Colonic mucosa (tissue), 4 donors: ENCODE results near the gene CEP19. TPM values are rescaled to one million over a fixed set of nuclear protein-coding genes. Genes with fewer than 3 reads are reported as not detected.
"Not testable (repeated sequence)": the region's sequence is repeated elsewhere in the genome, so short reads cannot be mapped to it uniquely, and the experiment has no call there.

ENCODE experiments used
- DNase-seq: peaks from one replicate; pipeline ENCODE4 v3.0.0-alpha.2; 2020
- H3K27ac ChIP-seq: fragments of 200-600 bp; one replicate; pipeline ENCODE4 v1.8.0; 2021
- H3K27me3 ChIP-seq: fragments of 200-600 bp; one replicate; pipeline ENCODE4 v1.8.0; 2021
- H3K36me3 ChIP-seq: fragments of 200-600 bp; one replicate; pipeline ENCODE4 v1.8.0; 2021
- H3K4me1 ChIP-seq: fragments of 200-600 bp; one replicate; pipeline ENCODE4 v1.8.0; 2021; ENCODE audit warnings: mild to moderate bottlenecking
- H3K4me3 ChIP-seq: fragments of 200-600 bp; one replicate; pipeline ENCODE4 v1.8.0; 2021
- H3K9ac ChIP-seq, 2 donors: one replicate each; pipeline ENCODE4 v1.7.0; 2013; ENCODE audit warnings: control low read depth in 2 of 2, low read depth in 2 of 2, low read length in 2 of 2
- H3K9me3 ChIP-seq: fragments of 200-600 bp; one replicate; pipeline ENCODE4 v1.8.0; 2021
- intact Hi-C: fragments of 100-400 bp; cut with DNase I; formaldehyde crosslinking; loops from one replicate; pipeline ENCODE4 v1.14.1; 2022
- total RNA-seq, 2 donors: library from RNA; stranded (reverse); fragmentation: NEBNext Ultra II Directional in 1 of 2; extraction: Animal tissue kit (Norgen Biotek cat#: 25700) in 1 of 2; gene quantifications; one replicate each; pipeline ENCODE4 v1.2.1, GENCODE V29; 2021
- TF ChIP-seq, protein P1 (sequence below): fragments of 200-600 bp; IDR thresholded peaks from one replicate; pipeline ENCODE4 v1.8.0; 2022; ENCODE audit warnings: antibody characterized with exemption, mild to moderate bottlenecking
- donor health status: healthy.
- donor health status: DM: no; HTN: no; CAD: no.
- donor health status: DM: no; HTN: no; CAD: no.

Gene CEP19
- total RNA-seq, 2 donors from 2014 or later = 0.56 to 0.89 TPM

DNA sequence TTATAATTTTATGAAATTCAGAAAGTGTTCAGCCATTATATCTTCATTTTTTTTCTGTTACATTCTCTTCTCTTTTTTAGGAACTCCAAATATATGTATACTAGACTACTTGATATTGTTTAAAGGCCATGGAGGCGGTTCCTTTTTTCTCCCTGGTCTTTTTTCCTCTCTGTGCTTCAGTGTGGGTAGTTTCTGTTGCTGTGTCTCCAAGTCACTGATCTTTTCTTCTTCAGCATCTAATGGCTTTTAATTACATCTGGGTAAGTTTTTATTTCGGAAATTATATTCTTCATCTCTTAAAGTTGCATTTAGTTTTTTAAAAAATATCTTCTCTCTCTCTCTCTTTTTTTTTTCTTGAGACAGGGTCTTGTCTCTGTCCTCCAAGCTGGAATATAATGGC, 9.0 kb upstream of the CEP19 start:
- H3K4me1 ChIP-seq = peaks cover under 1% of the 10 kb centered on the region
- no peak overlapping the region for H3K27ac ChIP-seq
- no peak for DNase-seq
- TF ChIP-seq, protein P1, sequence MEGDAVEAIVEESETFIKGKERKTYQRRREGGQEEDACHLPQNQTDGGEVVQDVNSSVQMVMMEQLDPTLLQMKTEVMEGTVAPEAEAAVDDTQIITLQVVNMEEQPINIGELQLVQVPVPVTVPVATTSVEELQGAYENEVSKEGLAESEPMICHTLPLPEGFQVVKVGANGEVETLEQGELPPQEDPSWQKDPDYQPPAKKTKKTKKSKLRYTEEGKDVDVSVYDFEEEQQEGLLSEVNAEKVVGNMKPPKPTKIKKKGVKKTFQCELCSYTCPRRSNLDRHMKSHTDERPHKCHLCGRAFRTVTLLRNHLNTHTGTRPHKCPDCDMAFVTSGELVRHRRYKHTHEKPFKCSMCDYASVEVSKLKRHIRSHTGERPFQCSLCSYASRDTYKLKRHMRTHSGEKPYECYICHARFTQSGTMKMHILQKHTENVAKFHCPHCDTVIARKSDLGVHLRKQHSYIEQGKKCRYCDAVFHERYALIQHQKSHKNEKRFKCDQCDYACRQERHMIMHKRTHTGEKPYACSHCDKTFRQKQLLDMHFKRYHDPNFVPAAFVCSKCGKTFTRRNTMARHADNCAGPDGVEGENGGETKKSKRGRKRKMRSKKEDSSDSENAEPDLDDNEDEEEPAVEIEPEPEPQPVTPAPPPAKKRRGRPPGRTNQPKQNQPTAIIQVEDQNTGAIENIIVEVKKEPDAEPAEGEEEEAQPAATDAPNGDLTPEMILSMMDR = no peak
- intact Hi-C loops = no loop called here
- H3K27me3 ChIP-seq = no peaks in the 10 kb centered on the region
- no peak overlapping the region for H3K9ac ChIP-seq
- no peaks in the 10 kb centered on the region for H3K9me3 ChIP-seq
- H3K4me3 ChIP-seq = no peak overlapping the region
- H3K36me3 ChIP-seq = no peaks in the 10 kb centered on the region

DNA sequence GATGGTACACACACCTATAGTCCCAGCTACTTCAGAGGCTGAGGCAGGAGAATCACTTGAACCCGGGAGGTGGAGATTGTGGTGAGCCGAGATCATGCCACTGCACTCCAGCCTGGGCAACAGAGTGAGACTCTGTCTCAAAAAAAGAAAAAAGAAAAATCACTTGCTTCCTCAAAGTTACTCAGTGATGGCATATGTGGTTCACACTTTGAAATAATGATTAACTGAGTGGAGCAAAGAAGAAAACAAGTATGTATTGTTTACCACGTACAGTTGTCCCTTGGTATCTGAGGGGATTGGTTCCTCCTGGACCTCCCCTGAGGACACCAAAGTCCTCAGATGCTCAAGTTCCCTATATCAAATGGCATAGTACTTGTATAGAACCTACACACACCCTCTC, 5.1 kb upstream of the CEP19 start:
- DNase-seq, H3K27me3 ChIP-seq, intact Hi-C loops, H3K9me3 ChIP-seq, H3K4me1 ChIP-seq, H3K27ac ChIP-seq, H3K36me3 ChIP-seq, H3K9ac ChIP-seq, H3K4me3 ChIP-seq: not testable (repeated sequence)

DNA sequence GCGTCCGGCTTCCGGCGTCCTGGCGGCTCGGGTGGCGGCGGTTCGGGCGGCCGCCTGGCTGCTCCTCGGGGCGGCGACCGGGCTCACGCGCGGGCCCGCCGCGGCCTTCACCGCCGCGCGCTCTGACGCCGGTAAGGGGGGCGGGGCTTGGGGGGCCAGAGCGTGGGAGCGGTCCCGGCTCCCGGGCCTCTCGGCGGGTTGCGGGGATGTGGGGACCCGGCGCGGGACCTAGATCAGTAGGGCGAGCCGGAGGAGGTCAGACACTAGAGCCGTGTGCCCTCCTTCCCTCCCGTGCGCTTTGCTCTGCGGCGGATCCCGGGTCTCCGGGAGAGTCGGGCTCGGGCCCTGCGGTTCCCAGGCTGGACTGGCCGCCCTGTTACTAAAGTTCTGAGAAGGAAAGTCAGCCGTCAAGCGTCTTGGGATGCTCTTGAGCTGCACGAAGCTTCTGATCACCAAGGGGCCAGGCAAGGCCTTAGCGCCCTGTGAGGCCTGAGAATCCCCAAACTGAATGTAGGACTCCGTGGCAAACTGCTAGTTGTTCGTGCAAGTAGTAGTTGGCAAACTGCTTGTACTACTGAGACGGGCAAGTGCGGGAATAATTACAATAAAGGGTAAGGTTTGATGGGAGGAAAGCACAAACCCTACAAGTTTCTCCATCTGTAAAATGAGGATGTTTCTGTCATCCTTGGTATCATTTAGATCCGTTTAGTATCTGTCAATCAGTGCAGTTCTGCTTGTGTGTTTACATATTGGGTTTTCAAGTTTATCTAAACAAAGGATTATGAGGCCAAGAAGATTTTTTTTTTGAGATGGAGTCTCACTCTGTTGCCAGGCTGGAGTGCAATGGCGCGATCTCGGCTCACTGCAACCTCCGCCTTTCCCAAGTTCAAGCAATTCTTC, 714 bp upstream of the CEP19 start:
- intact Hi-C loops = no loop called here
- Histone ChIP-seq H3K9ac (peak overlapping the region; percentile 80 to 91), H3K4me1 (peaks cover 3% of the 10 kb centered on the region), H3K36me3 (no peaks in the 10 kb centered on the region), H3K4me3 (peak overlapping the region; percentile 77), H3K9me3 (no peaks in the 10 kb centered on the region), H3K27me3 (no peaks in the 10 kb centered on the region), H3K27ac (peak overlapping the region; percentile 89)
- DNase-seq = peak; percentile 70
- TF ChIP-seq, protein P1 = no peak

DNA sequence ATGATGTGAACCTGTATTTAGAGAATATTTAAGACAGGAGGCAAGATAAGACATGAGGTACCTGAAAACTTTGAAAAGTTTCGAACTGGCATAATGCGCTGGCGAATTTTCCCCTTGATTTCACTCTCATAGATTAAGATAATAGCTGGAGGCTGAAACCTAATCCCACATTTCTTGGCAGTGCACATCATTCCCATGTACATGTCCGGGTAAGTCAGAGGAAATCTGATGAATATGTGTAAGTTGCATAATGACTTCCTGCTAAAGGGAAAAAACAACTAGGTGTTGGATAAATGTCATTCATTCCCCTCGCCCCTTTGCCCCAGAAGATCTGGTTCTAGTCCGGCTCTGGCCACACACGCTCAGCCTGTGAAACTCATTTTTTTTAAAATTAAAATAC, 3.6 kb downstream of the CEP19 start:
- Histone ChIP-seq H3K4me3 (no peak overlapping the region), H3K9me3 (no peaks in the 10 kb centered on the region), H3K9ac (no peak overlapping the region), H3K36me3 (no peaks in the 10 kb centered on the region), H3K27ac (no peak overlapping the region), H3K4me1 (peaks cover 2% of the 10 kb centered on the region), H3K27me3 (no peaks in the 10 kb centered on the region)
- intact Hi-C loops = no loop called here
- DNase-seq = no peak
- TF ChIP-seq, protein P1 = no peak

DNA sequence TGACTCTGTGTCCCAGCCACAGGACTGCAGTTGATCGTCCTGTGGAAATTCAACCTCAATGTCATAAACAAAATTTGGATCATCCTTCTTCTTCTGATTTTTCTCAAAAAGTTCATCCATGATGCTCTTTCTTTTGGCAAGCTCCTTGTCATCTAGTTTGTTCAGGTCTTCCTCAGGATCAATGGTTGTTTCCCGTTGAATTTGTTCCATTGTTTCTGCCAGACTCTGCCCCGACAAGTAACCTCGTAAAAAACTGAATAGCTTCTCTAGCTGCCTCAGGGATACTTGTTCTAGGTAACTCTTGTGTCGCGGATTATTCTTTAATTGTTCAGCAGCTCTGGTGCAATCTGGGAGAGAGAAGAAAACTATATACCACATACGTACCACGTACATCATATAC, 4.5 kb downstream of the CEP19 start:
- Histone ChIP-seq H3K9me3 (no peaks in the 10 kb centered on the region), H3K27me3 (no peaks in the 10 kb centered on the region), H3K27ac (no peak overlapping the region), H3K9ac (no peak overlapping the region), H3K36me3 (no peaks in the 10 kb centered on the region), H3K4me1 (no peaks in the 10 kb centered on the region), H3K4me3 (no peak overlapping the region)
- TF ChIP-seq, protein P1 = no peak
- intact Hi-C loops = no loop called here
- DNase-seq = no peak

DNA sequence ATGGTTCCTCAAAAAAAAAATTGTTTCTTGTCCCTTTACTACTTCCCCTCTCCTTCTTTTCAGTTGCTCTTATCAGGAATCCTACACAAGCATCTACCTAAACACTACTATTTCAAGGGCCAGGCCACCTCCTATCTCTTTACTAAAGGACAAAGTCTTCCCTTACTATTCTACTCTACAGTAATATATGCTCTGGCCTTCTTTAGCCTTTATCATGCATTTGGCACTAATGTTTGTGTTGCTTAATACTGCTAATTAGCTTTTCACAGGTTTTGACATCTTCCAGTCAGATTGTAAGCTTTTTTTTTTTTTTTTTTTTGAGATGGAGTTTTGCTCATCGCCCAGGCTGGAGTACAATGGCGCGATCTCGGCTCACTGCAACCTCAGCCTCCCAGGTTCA, 5.3 kb downstream of the CEP19 start:
- Histone ChIP-seq H3K4me3 (no peak overlapping the region), H3K9ac (no peak overlapping the region), H3K27ac (no peak overlapping the region), H3K27me3 (no peaks in the 10 kb centered on the region), H3K9me3 (no peaks in the 10 kb centered on the region), H3K4me1 (no peaks in the 10 kb centered on the region), H3K36me3 (no peaks in the 10 kb centered on the region)
- TF ChIP-seq, protein P1 = no peak
- intact Hi-C loops = no loop called here
- no peak for DNase-seq
